Liver (tissue), 9 donors: ENCODE measurements around the gene SOX8. TPM values are rescaled to one million over a fixed set of nuclear protein-coding genes. Genes with fewer than 3 reads are reported as not detected.

ENCODE experiments used
- DNase-seq: peaks from one replicate; pipeline ENCODE4 v3.0.0-alpha.2; 2017; ENCODE audit warnings: low spot score
- H3K27ac ChIP-seq, 2 donors: one replicate each; pipeline ENCODE4 v1.7.0; 2013; ENCODE audit warnings: inconsistent platforms in 2 of 2, low read length in 2 of 2, control low read depth in 1 of 2, low read depth in 1 of 2, mild to moderate bottlenecking in 1 of 2
- H3K27me3 ChIP-seq, 4 donors: one replicate each; pipeline versions ENCODE4 v1.6.1 to v1.7.0; 2013; ENCODE audit warnings: low read length in 3 of 4, inconsistent platforms in 1 of 4, mild to moderate bottlenecking in 1 of 4, moderate library complexity in 1 of 4; ENCODE audit not compliant: control insufficient read depth in 4 of 4, insufficient read depth in 4 of 4
- H3K36me3 ChIP-seq, 4 donors: one replicate each; pipeline versions ENCODE4 v1.6.1 to v1.7.0; 2013; ENCODE audit warnings: low read length in 3 of 4, mild to moderate bottlenecking in 3 of 4, low read depth in 1 of 4, moderate library complexity in 1 of 4; ENCODE audit not compliant: control insufficient read depth in 4 of 4, insufficient read depth in 3 of 4
- H3K4me1 ChIP-seq, 4 donors: one replicate each; pipeline versions ENCODE4 v1.6.1 to v1.7.0; 2013; ENCODE audit warnings: low read length in 3 of 4, mild to moderate bottlenecking in 3 of 4, moderate library complexity in 1 of 4; ENCODE audit not compliant: control insufficient read depth in 4 of 4, insufficient read depth in 4 of 4
- H3K4me3 ChIP-seq, 3 donors: one replicate each; pipeline versions ENCODE4 v1.6.1 to v1.7.0; 2013; ENCODE audit warnings: low read length in 3 of 3, control low read depth in 1 of 3, low read depth in 1 of 3, mild to moderate bottlenecking in 1 of 3
- H3K9ac ChIP-seq, 2 donors: one replicate each; pipeline ENCODE4 v1.7.0; 2013; ENCODE audit warnings: low read length in 2 of 2, mild to moderate bottlenecking in 2 of 2, moderate library complexity in 2 of 2, control low read depth in 1 of 2, low read depth in 1 of 2
- H3K9me3 ChIP-seq, 4 donors: one replicate each; pipeline versions ENCODE4 v1.6.1 to v1.7.0; 2013; ENCODE audit warnings: low read length in 3 of 4; ENCODE audit not compliant: control insufficient read depth in 4 of 4
- ATF3 ChIP-seq: IDR thresholded peaks from 2 replicates; pipeline ENCODE4 v1.6.1; 2016; ENCODE audit warnings: antibody characterized with exemption
- CTCF ChIP-seq: fragments of 150-350 bp; IDR thresholded peaks from 2 replicates; pipeline ENCODE4 v1.5.1; 2017; ENCODE audit warnings: improper control_type of control experiment, low read depth, low read length; ENCODE audit not compliant: missing input control
- GABPA ChIP-seq, 2 donors: IDR thresholded peaks in 1 of 2; conservative IDR thresholded peaks in 1 of 2; 2 replicates each; pipeline ENCODE4 v1.6.1; 2016; ENCODE audit warnings: antibody characterized with exemption in 2 of 2, mild to moderate bottlenecking in 1 of 2, moderate library complexity in 1 of 2
- MAX ChIP-seq: IDR thresholded peaks from 2 replicates; pipeline ENCODE4 v1.6.1; 2016; ENCODE audit warnings: antibody characterized with exemption
- NR2F2 ChIP-seq: IDR thresholded peaks from 2 replicates; pipeline ENCODE4 v1.6.1; 2016; ENCODE audit warnings: antibody characterized with exemption
- REST ChIP-seq: IDR thresholded peaks from 2 replicates; pipeline ENCODE4 v1.6.1; 2016; ENCODE audit warnings: antibody characterized with exemption, mild to moderate bottlenecking
- RXRA ChIP-seq, 2 donors: IDR thresholded peaks; 2 replicates each; pipeline ENCODE4 v1.6.1; 2017 to 2018; ENCODE audit warnings: antibody characterized with exemption in 2 of 2, mild to moderate bottlenecking in 1 of 2
- ZBTB33 ChIP-seq: IDR thresholded peaks from 2 replicates; pipeline ENCODE4 v1.6.1; 2016; ENCODE audit warnings: antibody characterized with exemption
- WGBS: extraction: QIAGEN DNeasy Blood & Tissue Kit; methylation state at CpG from one replicate; pipeline ENCODE4 v1.1.7; 2013; 5-methylcytosine and 5-hydroxymethylcytosine counted together
- polyA plus RNA-seq, 2 donors: library from polyadenylated mRNA; stranded (reverse) in 1 of 2; unstranded in 1 of 2; fragments of 200-250 nt in 1 of 2; fragments of >200 nt in 1 of 2; fragmentation: Nextera tagmentation in 1 of 2; extraction: Ambion mirVana in 1 of 2; gene quantifications; one replicate each; pipeline versions ENCODE4 v1.2.1 to v1.2.3, GENCODE V29; 2013 to 2015
- total RNA-seq, 2 donors: library from RNA; depleted of rRNA; stranded (reverse); fragments of >200 nt; gene quantifications; one replicate each; pipeline ENCODE4 v1.2.3, GENCODE V29; 2014
- donor health status: healthy.
- donor health status: healthy.
- donor health status: healthy.
- donor health status: healthy.
- donor health status: healthy.

The SOX8 gene
- total and polyA plus RNA-seq, 4 donors, result 0.05 to 0.33 (median 0.17) TPM; not detected in 1

GRCh38 chr16:1003391-1004347 lies 22.1 kb downstream of the SOX8 start:
- H3K36me3 ChIP-seq, result no peaks in the 10 kb centered on the region
- H3K4me3 ChIP-seq, result no peak overlapping the region
- H3K27me3 ChIP-seq, result peaks cover 0 to 2% (median 0%) of the 10 kb centered on the region in 4 donors
- H3K9ac ChIP-seq, result no peak overlapping the region
- no peaks in the 10 kb centered on the region for H3K9me3 ChIP-seq
- no peaks in the 10 kb centered on the region for H3K4me1 ChIP-seq
- H3K27ac ChIP-seq, result no peak overlapping the region
- 82% methylated on average over 41 of the region's 41 CpGs for WGBS
- no peak for TF ChIP-seq ATF3
- TF ChIP-seq MAX, result no peak
- no peak for TF ChIP-seq GABPA (IDR thresholded peaks at IDR 0.05 in 1 of 2, conservative IDR thresholded peaks at IDR 0.05 in 1 of 2)
- no peak for TF ChIP-seq CTCF
- no peak for TF ChIP-seq ZBTB33
- TF ChIP-seq RXRA (IDR thresholded peaks at IDR 0.05), result no peak
- DNase-seq, result no peak

GRCh38 chr16:1005286-1005685 lies 23.7 kb downstream of the SOX8 start:
- no peaks in the 10 kb centered on the region for H3K36me3 ChIP-seq
- 87% methylated on average over 11 of the region's 11 CpGs for WGBS
- H3K9ac ChIP-seq, result no peak overlapping the region
- no peaks in the 10 kb centered on the region for H3K9me3 ChIP-seq
- DNase-seq, result no peak
- TF ChIP-seq NR2F2 (no peak), REST (no peak), RXRA (IDR thresholded peaks at IDR 0.05) (no peak)
- H3K4me3 ChIP-seq, result no peak overlapping the region
- H3K27ac ChIP-seq, result no peak overlapping the region
- H3K27me3 ChIP-seq, result peaks cover 0 to 2% (median 0%) of the 10 kb centered on the region in 4 donors
- H3K4me1 ChIP-seq, result no peaks in the 10 kb centered on the region
